HG02938 (cell line): Measurements from ENCODE around the gene BRAF.
"Not testable (repeated sequence)": the region's sequence is repeated elsewhere in the genome, so short reads cannot be mapped to it uniquely, and the experiment has no call there.

Experiments used
- ATAC-seq: cut with Tn5 transposase; IDR thresholded peaks from one replicate; pipeline ENCODE4 v1.9.1; 2021; ENCODE audit warnings: mild to moderate bottlenecking, moderate library complexity; ENCODE audit not compliant: unreplicated experiment

BRAF gene

GRCh38 chr7:140920745-140921144 is 4.0 kb downstream of the BRAF start:
- no peak for ATAC-seq

- ATAC-seq, result no peak
Observed at GRCh38 chr7:140918236-140918635, 6.5 kb downstream of the BRAF start.

GRCh38 chr7:140917258-140917657 is 7.5 kb downstream of the BRAF start:
- no peak for ATAC-seq

GRCh38 chr7:140915935-140916555 is 8.7 kb downstream of the BRAF start:
- no peak for ATAC-seq

- no peak for ATAC-seq
Observed at GRCh38 chr7:140914083-140914482, 10.6 kb downstream of the BRAF start.

- ATAC-seq, result not testable (repeated sequence)
Observed at GRCh38 chr7:140913596-140913928, 11.2 kb downstream of the BRAF start.

- ATAC-seq, result no peak
Observed at GRCh38 chr7:140911746-140912145, 13.0 kb downstream of the BRAF start.

- ATAC-seq, result no peak
Observed at GRCh38 chr7:140909476-140910161, 15.1 kb downstream of the BRAF start.

GRCh38 chr7:140908361-140908760 is 16.4 kb downstream of the BRAF start:
- no peak for ATAC-seq

GRCh38 chr7:140903741-140904480 is 20.8 kb downstream of the BRAF start:
- no peak for ATAC-seq

- ATAC-seq, result peak; percentile 85
Observed at GRCh38 chr7:140902303-140902953, 22.3 kb downstream of the BRAF start.

- no peak for ATAC-seq
Observed at GRCh38 chr7:140901941-140902302, 22.8 kb downstream of the BRAF start.

- ATAC-seq, result no peak
Observed at GRCh38 chr7:140899883-140900282, 24.8 kb downstream of the BRAF start.

GRCh38 chr7:140898786-140899536 is 25.8 kb downstream of the BRAF start:
- ATAC-seq, result no peak

- no peak for ATAC-seq
Observed at GRCh38 chr7:140896996-140897395, 27.7 kb downstream of the BRAF start.

GRCh38 chr7:140889645-140890044 is 35.1 kb downstream of the BRAF start:
- ATAC-seq, result no peak

GRCh38 chr7:140889150-140889549 is 35.6 kb downstream of the BRAF start:
- ATAC-seq, result no peak

GRCh38 chr7:140888087-140888486 is 36.6 kb downstream of the BRAF start:
- ATAC-seq, result no peak

- ATAC-seq, result no peak
Observed at GRCh38 chr7:140885735-140886334, 38.9 kb downstream of the BRAF start.

- ATAC-seq, result no peak
Observed at GRCh38 chr7:140883378-140883777, 41.4 kb downstream of the BRAF start.

- not testable (repeated sequence) for ATAC-seq
Observed at GRCh38 chr7:140882834-140883233, 41.9 kb downstream of the BRAF start.
